K562 (cell line): ENCODE data around the gene SRRM4. TPM values are rescaled to one million over a fixed set of nuclear protein-coding genes. Genes with fewer than 3 reads are reported as not detected.
A peak's percentile ranks its signal among the peaks of the same experiment; 100 is the strongest.

Experiments
- ATAC-seq: fragments of 200-7000 bp; cut with Tn5 transposase; 3 replicates; pipeline ENCODE4 v1.9.1; 2020; ENCODE audit warnings: moderate library complexity
- BruUV-seq: library from RNA; stranded (reverse); fragments of 400-500 nt; replicated peaks from 2 replicates; lab custom pipeline; 2021; lab: Mats Ljungman, UMichigan
- CTCF ChIA-PET: fragments of 300-600 bp; formaldehyde crosslinking; extraction: SDS; loops from one replicate; lab custom pipeline; 2021; ENCODE audit warnings: low intra/inter-chr PET ratio; lab: Yijun Ruan, JAX
- POLR2A ChIA-PET: fragments of 300-600, 350-650 bp; sonication (Branson Sonifier 250); formaldehyde crosslinking; extraction: SDS; loops from one replicate; lab custom pipeline; 2021; ENCODE audit warnings: antibody characterized with exemption, inconsistent platforms; lab: Yijun Ruan, JAX
- DNase-seq, 4 experiments: peaks; one replicate each; pipeline versions ENCODE4 v3.0.0 to v3.0.0-alpha.2; 2011 to 2018; ENCODE audit warnings: low spot score in 3 of 4, mixed read lengths in 3 of 4; ENCODE audit errors: extremely low read depth in 1 of 4
- FAIRE-seq: peaks from 2 replicates; lab custom pipeline; 2011; peaks lifted over from hg19 to GRCh38; lab: Jason Lieb, UNC
- H2AFZ ChIP-seq: 2 replicates; pipeline ENCODE4 v1.6.0; 2011; ENCODE audit warnings: low read depth, low read length, control low read depth, inconsistent platforms
- H3K27ac ChIP-seq: fragments of 200-600 bp; 3 replicates; pipeline ENCODE4 v1.8.0; 2011; ENCODE audit warnings: low read depth, mild to moderate bottlenecking, control low read depth, inconsistent platforms, low read length, moderate library complexity, mixed read lengths; ENCODE audit errors: extremely low read depth
- H3K27me3 ChIP-seq, 2 experiments: fragments of 300-600 bp in 1 of 2; 2 replicates in 1 of 2; 3 replicates in 1 of 2; pipeline versions ENCODE4 v1.6.0 to v1.8.0; 2011; ENCODE audit warnings: inconsistent platforms in 2 of 2, low read length in 2 of 2, mild to moderate bottlenecking in 1 of 2, mixed read lengths in 1 of 2, moderate library complexity in 1 of 2; ENCODE audit not compliant: control insufficient read depth in 2 of 2, insufficient read depth in 2 of 2
- H3K36me3 ChIP-seq: fragments of 300-600 bp; 3 replicates; pipeline ENCODE4 v1.8.0; 2011; ENCODE audit warnings: mild to moderate bottlenecking, low read length, inconsistent platforms; ENCODE audit not compliant: control insufficient read depth, insufficient read depth
- H3K4me1 ChIP-seq, 2 experiments: fragments of 200-600 bp in 1 of 2; replicated peaks in 1 of 2; 2 replicates in 1 of 2; 3 replicates in 1 of 2; pipeline versions ENCODE4 v1.5.1 to v1.8.0; 2011; ENCODE audit warnings: inconsistent platforms in 2 of 2, low read length in 2 of 2, mild to moderate bottlenecking in 1 of 2, mixed read lengths in 1 of 2, moderate library complexity in 1 of 2; ENCODE audit not compliant: control insufficient read depth in 2 of 2, insufficient read depth in 2 of 2
- H3K4me2 ChIP-seq: 2 replicates; pipeline ENCODE4 v1.6.1; 2011; ENCODE audit warnings: low read length, control low read depth, inconsistent platforms, mixed read lengths; ENCODE audit not compliant: insufficient read depth
- H3K4me3 ChIP-seq: fragments of 200-600 bp; sonication (generic), shearing (Covaris generic); 2 replicates; pipeline ENCODE4 v1.5.1; 2016; ENCODE audit warnings: control low read depth, inconsistent platforms
- H3K79me2 ChIP-seq: fragments of 200-600 bp; 3 replicates; pipeline ENCODE4 v1.8.0; 2011; ENCODE audit warnings: low read length, inconsistent platforms; ENCODE audit not compliant: control insufficient read depth, insufficient read depth
- H3K9ac ChIP-seq, 2 experiments: 2 replicates each; pipeline versions ENCODE4 v1.6.0 to v1.6.1; 2011; ENCODE audit warnings: low read depth in 2 of 2, low read length in 2 of 2, control low read depth in 1 of 2, inconsistent platforms in 1 of 2, mild to moderate bottlenecking in 1 of 2, mixed read lengths in 1 of 2; ENCODE audit not compliant: insufficient read depth in 1 of 2
- H3K9me1 ChIP-seq: one replicate; pipeline ENCODE4 v1.6.0; 2011; ENCODE audit warnings: inconsistent platforms, mild to moderate bottlenecking, low read length, moderate library complexity; ENCODE audit not compliant: control insufficient read depth, insufficient read depth
- H3K9me3 ChIP-seq: replicated peaks from 2 replicates; pipeline ENCODE4 v1.5.1; 2011; ENCODE audit warnings: low read depth, low read length, inconsistent platforms; ENCODE audit not compliant: control insufficient read depth, insufficient read depth
- H4K20me1 ChIP-seq: replicated peaks from 2 replicates; pipeline ENCODE4 v1.6.1; 2011; ENCODE audit warnings: low read length, inconsistent platforms, mixed read lengths; ENCODE audit not compliant: control insufficient read depth, insufficient read depth
- ATF3 ChIP-seq, 2 experiments: fragments of 450-650 bp in 1 of 2; sonication (generic) in 1 of 2; formaldehyde crosslinking in 1 of 2; IDR thresholded peaks in 1 of 2; conservative IDR thresholded peaks in 1 of 2; 2 replicates each; pipeline versions ENCODE4 v1.6.1 to v1.8.1; 2016 to 2023; ENCODE audit warnings: mild to moderate bottlenecking in 2 of 2, moderate library complexity in 2 of 2, inconsistent platforms in 1 of 2, missing genetic modification reagents in 1 of 2
- DEAF1 ChIP-seq: fragments of 450-650 bp; formaldehyde crosslinking; IDR thresholded peaks from 2 replicates; pipeline ENCODE4 v1.4.0; 2020; ENCODE audit warnings: mild to moderate bottlenecking, moderate library complexity
- ETS2 ChIP-seq: IDR thresholded peaks from 2 replicates; pipeline ENCODE4 v1.6.1; 2016; ENCODE audit warnings: borderline replicate concordance, missing genetic modification characterization, mild to moderate bottlenecking, moderate library complexity, missing compliant biosample characterization; ENCODE audit not compliant: poor library complexity, severe bottlenecking
- JUND ChIP-seq, 2 experiments: IDR thresholded peaks; 2 replicates in 1 of 2; 3 replicates in 1 of 2; pipeline ENCODE4 v1.6.1; 2011; ENCODE audit warnings: borderline replicate concordance in 2 of 2, low read depth in 2 of 2, low read length in 2 of 2, improper control_type of control experiment in 1 of 2, missing biosample characterization in 1 of 2, missing genetic modification characterization in 1 of 2, missing genetic modification reagents in 1 of 2
- KDM2B ChIP-seq: fragments of 250-450 bp; sonication (Bioruptor Pico); IDR thresholded peaks from 2 replicates; pipeline ENCODE4 v1.8.0; 2021; ENCODE audit warnings: mild to moderate bottlenecking, moderate library complexity
- MYBL2 ChIP-seq, 2 experiments: fragments of 450-650 bp in 1 of 2; sonication (generic) in 1 of 2; formaldehyde crosslinking in 1 of 2; IDR thresholded peaks; 2 replicates each; pipeline versions ENCODE4 v1.6.1 to v1.8.1; 2017 to 2022; ENCODE audit warnings: borderline replicate concordance in 1 of 2, inconsistent platforms in 1 of 2, low read depth in 1 of 2, mild to moderate bottlenecking in 1 of 2, missing genetic modification reagents in 1 of 2, moderate library complexity in 1 of 2
- NR2F6 ChIP-seq: fragments of 450-650 bp; formaldehyde crosslinking; IDR thresholded peaks from 2 replicates; pipeline ENCODE4 v1.4.0; 2020; ENCODE audit warnings: mild to moderate bottlenecking
- PHF8 ChIP-seq: fragments of 200-600 bp; sonication (generic); IDR thresholded peaks from 2 replicates; pipeline ENCODE4 v1.6.1; 2012; ENCODE audit warnings: mixed run types, mild to moderate bottlenecking, inconsistent platforms, low read length, moderate library complexity, borderline replicate concordance
- RBFOX2 ChIP-seq: fragments of 200-400 bp; formaldehyde crosslinking; IDR thresholded peaks from 2 replicates; pipeline ENCODE4 v1.6.1; 2017; ENCODE audit warnings: low read depth, mild to moderate bottlenecking, low read length, moderate library complexity
- SAFB ChIP-seq: fragments of 200-400 bp; formaldehyde crosslinking; IDR thresholded peaks from 2 replicates; pipeline ENCODE4 v1.6.1; 2017; ENCODE audit warnings: low read depth, low read length, borderline replicate concordance
- SMARCB1 ChIP-seq: IDR thresholded peaks from 2 replicates; pipeline ENCODE4 v1.6.1; 2011; ENCODE audit warnings: improper control_type of control experiment, low read depth; ENCODE audit not compliant: insufficient read length
- SUPT5H ChIP-seq: fragments of 450-650 bp; IDR thresholded peaks from 2 replicates; pipeline ENCODE4 v1.6.1; 2016
- TEAD4 ChIP-seq, 2 experiments: sonication (generic) in 1 of 2; formaldehyde crosslinking in 1 of 2; IDR thresholded peaks; 2 replicates each; pipeline versions ENCODE4 v1.6.1 to v1.8.0; 2012 to 2022; ENCODE audit warnings: borderline replicate concordance in 1 of 2, inconsistent platforms in 1 of 2, low read length in 1 of 2, mild to moderate bottlenecking in 1 of 2, missing genetic modification reagents in 1 of 2
- ZNF239 ChIP-seq: fragments of 250-450 bp; sonication (Bioruptor Pico); IDR thresholded peaks from 2 replicates; pipeline ENCODE4 v1.4.0; 2020; ENCODE audit warnings: mild to moderate bottlenecking
- WGBS: fragments of 100-300 bp; shearing (Covaris generic); methylation state at CpG from one replicate; pipeline ENCODE4 v1.1.6; 2016; ENCODE audit warnings: low coverage, mixed read lengths; ENCODE audit not compliant: insufficient coverage; ENCODE audit errors: missing lambda C conversion rate; 5-methylcytosine and 5-hydroxymethylcytosine counted together
- in situ Hi-C: fragments of 300-500 bp; cut with MboI; formaldehyde crosslinking; loops from 4 replicates; pipeline ENCODE4 v1.15.0; 2018; ENCODE audit warnings: inconsistent platforms, mixed read lengths
- intact Hi-C: fragments of 100-400 bp; cut with micrococcal nuclease; formaldehyde crosslinking; loops from 2 replicates; pipeline ENCODE4 v1.14.2; 2022
- polyA plus RNA-seq, 8 experiments: library from polyadenylated mRNA; depleted of rRNA in 4 of 8; stranded (reverse) in 5 of 8; unstranded in 3 of 8; fragments of >200 nt; fragmentation: Nextera tagmentation in 2 of 8; fragmentation: Illumina TruSeq in 1 of 8; extraction: Ambion mirVana in 2 of 8; extraction: Trizol in 1 of 8; gene quantifications; 2 replicates each; pipeline versions ENCODE4 v1.2.1 to v1.2.3, GENCODE V29; 2011 to 2014; ENCODE audit warnings: inconsistent platforms in 1 of 8, missing spikeins in 1 of 8
- total RNA-seq, 7 experiments: library from RNA; depleted of rRNA in 6 of 7; stranded (reverse); fragments of >200 nt in 6 of 7; fragmentation: Illumina TruSeq in 2 of 7; extraction: Trizol in 2 of 7; gene quantifications; 2 replicates each; pipeline versions ENCODE4 v1.2.1 to v1.2.3, GENCODE V29; 2011 to 2021; ENCODE audit warnings: low replicate concordance in 1 of 7

The SRRM4 gene
- total and polyA plus RNA-seq, 9 of the 15 experiments (the other 6 are each of a cell fraction or from before 2014, with no cell fraction given), result not detected

- TF ChIP-seq SAFB, result no peak
These were observed 197.4 kb downstream of the SRRM4 start, which contains the start of gene HSPB8 (continued) for GRCh38 chr12:119178544-119179334.

- no peaks in the 10 kb centered on the region for H3K79me2 ChIP-seq
- no peak overlapping the region for H2AFZ ChIP-seq
- ChIA-PET POLR2A (interaction anchor here (1.1 kb wide), 1 partner anchor 10 kb away, joined by 3 read pairs; no protein-coding TSS in a partner anchor), CTCF (no interaction called here)
- H4K20me1 ChIP-seq, result no peaks in the 10 kb centered on the region
- no TSS peak for BruUV-seq
- in situ Hi-C loops, result no loop called here
- H3K36me3 ChIP-seq, result no peaks in the 10 kb centered on the region
- H3K9me3 ChIP-seq, result no peaks in the 10 kb centered on the region
- no peak overlapping the region for H3K4me3 ChIP-seq
- intact Hi-C loops, result no loop called here
- no peaks in the 10 kb centered on the region for H3K9me1 ChIP-seq
- 3% methylated on average over 17 of the region's 18 CpGs for whole genome bisulfite sequencing
- H3K4me1 ChIP-seq, result peaks cover 0 to 12% of the 10 kb centered on the region in 2 experiments; a peak in 1 of 5 replicates
- H3K9ac ChIP-seq, result no peak overlapping the region
- no peak for ATAC-seq
- H3K4me2 ChIP-seq, result no peak overlapping the region
- FAIRE-seq, result no peak
- peaks cover 0 to 29% of the 10 kb centered on the region in 2 experiments; a peak in 3 of 5 replicates for H3K27me3 ChIP-seq
- peak in 2 of 4 experiments; percentile 33 to 42 for DNase-seq
- H3K27ac ChIP-seq, result no peak overlapping the region
- TF ChIP-seq MYBL2 (IDR thresholded peaks at IDR 0.05; ENCODE audit: low read depth) (no peak), MYBL2 (CRISPR knock-in tag; IDR thresholded peaks at IDR 0.05; ENCODE audit: borderline replicate concordance) (no peak), KDM2B (CRISPR knock-in tag) (no peak), PHF8 (no peak), ATF3 (IDR thresholded peaks at IDR 0.05) (0 out of 2 replicates have a peak, but pooled peaks have one; percentile 16), ATF3 (CRISPR knock-in tag; conservative IDR thresholded peaks at IDR 0.05) (no peak), DEAF1 (CRISPR knock-in tag) (no peak), JUND (IDR thresholded peaks at IDR 0.05; ENCODE audit: borderline replicate concordance, low read depth, low read length) (peak; percentile 12; the same call in 1 of the 2 replicates), JUND (tag; IDR thresholded peaks at IDR 0.05; ENCODE audit: borderline replicate concordance, low read depth, low read length) (peak; percentile 24; the same call in 1 of the 3 replicates), SMARCB1 (no peak), NR2F6 (no peak), SUPT5H (no peak), ZNF239 (CRISPR knock-in tag) (no peak), TEAD4 (IDR thresholded peaks at IDR 0.05; ENCODE audit: low read length) (no peak), TEAD4 (CRISPR knock-in tag; IDR thresholded peaks at IDR 0.05; ENCODE audit: borderline replicate concordance) (no peak), RBFOX2 (no peak), ETS2 (tag) (no peak)
These were observed 198.1 kb downstream of the SRRM4 start for GRCh38 chr12:119179335-119180021.
